B cell (primary cell): Measurements from ENCODE around the gene KDM3A.

ENCODE experiments used
- EZH2 ChIP-seq: IDR thresholded peaks from 2 replicates; pipeline ENCODE4 v1.6.1; 2012; ENCODE audit warnings: borderline replicate concordance, low read depth, mild to moderate bottlenecking, moderate library complexity, low read length; ENCODE audit not compliant: insufficient read depth, poor library complexity, severe bottlenecking
- TF ChIP-seq, protein P1 (sequence below): fragments of 200-600 bp; IDR thresholded peaks from one replicate; pipeline ENCODE4 v1.8.0; 2022; ENCODE audit warnings: antibody characterized with exemption, mild to moderate bottlenecking

DNA sequence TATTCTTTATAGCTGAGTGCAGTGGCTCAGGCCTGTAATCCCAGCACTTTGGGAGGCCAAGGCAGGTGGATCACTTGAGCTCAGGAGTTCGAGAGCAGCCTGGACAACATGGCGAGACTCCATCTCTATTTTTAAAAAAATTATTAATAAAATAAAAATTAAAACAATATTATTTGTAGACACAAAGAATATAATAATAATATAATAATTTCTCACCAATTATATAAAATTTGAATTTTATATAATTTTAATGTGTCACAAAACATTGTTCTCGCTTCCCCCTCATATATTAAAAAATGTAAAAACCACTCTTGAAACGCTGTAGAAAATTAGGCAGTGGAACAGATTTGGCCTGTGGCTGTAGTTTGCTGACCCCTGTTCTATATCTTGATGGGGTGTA lies 5.6 kb upstream of the KDM3A start:
- TF ChIP-seq, protein P1, sequence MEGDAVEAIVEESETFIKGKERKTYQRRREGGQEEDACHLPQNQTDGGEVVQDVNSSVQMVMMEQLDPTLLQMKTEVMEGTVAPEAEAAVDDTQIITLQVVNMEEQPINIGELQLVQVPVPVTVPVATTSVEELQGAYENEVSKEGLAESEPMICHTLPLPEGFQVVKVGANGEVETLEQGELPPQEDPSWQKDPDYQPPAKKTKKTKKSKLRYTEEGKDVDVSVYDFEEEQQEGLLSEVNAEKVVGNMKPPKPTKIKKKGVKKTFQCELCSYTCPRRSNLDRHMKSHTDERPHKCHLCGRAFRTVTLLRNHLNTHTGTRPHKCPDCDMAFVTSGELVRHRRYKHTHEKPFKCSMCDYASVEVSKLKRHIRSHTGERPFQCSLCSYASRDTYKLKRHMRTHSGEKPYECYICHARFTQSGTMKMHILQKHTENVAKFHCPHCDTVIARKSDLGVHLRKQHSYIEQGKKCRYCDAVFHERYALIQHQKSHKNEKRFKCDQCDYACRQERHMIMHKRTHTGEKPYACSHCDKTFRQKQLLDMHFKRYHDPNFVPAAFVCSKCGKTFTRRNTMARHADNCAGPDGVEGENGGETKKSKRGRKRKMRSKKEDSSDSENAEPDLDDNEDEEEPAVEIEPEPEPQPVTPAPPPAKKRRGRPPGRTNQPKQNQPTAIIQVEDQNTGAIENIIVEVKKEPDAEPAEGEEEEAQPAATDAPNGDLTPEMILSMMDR, result no peak
- no peak for TF ChIP-seq EZH2
